Stimulated activated CD8-positive, alpha-beta memory T cell treated with anti-CD3 and anti-CD28 coated beads, Interleukin-15, amount 100 ng/mL, for 1 hour (primary cell): ENCODE data around the gene IFIT3.
"Not testable (repeated sequence)": the region's sequence is repeated elsewhere in the genome, so short reads cannot be mapped to it uniquely, and the experiment has no call there.

Experiments used
- DNase-seq: peaks from one replicate; pipeline ENCODE4 v3.0.0-alpha.2; 2020; ENCODE audit warnings: low read depth

IFIT3 gene

GRCh38 chr10:89336241-89336640 is 8.4 kb downstream of the IFIT3 start:
- no peak for DNase-seq

- no peak for DNase-seq
Observed at GRCh38 chr10:89337484-89337883, 9.7 kb downstream of the IFIT3 start.

GRCh38 chr10:89338713-89339112 is 10.9 kb downstream of the IFIT3 start:
- no peak for DNase-seq

GRCh38 chr10:89339875-89340274 is 12.1 kb downstream of the IFIT3 start:
- DNase-seq, result no peak

GRCh38 chr10:89341649-89342048 is 13.9 kb downstream of the IFIT3 start:
- no peak for DNase-seq

GRCh38 chr10:89342206-89342958 is 14.6 kb downstream of the IFIT3 start:
- no peak for DNase-seq

- DNase-seq, result no peak
Observed at GRCh38 chr10:89343089-89343767, 15.4 kb downstream of the IFIT3 start.

GRCh38 chr10:89344156-89344555 is 16.4 kb downstream of the IFIT3 start:
- DNase-seq, result no peak

GRCh38 chr10:89345367-89346000 is 17.7 kb downstream of the IFIT3 start:
- no peak for DNase-seq

GRCh38 chr10:89346405-89347254 is 18.8 kb downstream of the IFIT3 start:
- DNase-seq, result no peak

- no peak for DNase-seq
Observed at GRCh38 chr10:89347701-89348457, 20.1 kb downstream of the IFIT3 start.

- DNase-seq, result no peak
Observed at GRCh38 chr10:89348481-89348880, 20.7 kb downstream of the IFIT3 start.

- no peak for DNase-seq
Observed at GRCh38 chr10:89348975-89349374, 21.2 kb downstream of the IFIT3 start.

- DNase-seq, result not testable (repeated sequence)
Observed at GRCh38 chr10:89350631-89351315, 23.0 kb downstream of the IFIT3 start.

GRCh38 chr10:89351412-89351779 is 23.6 kb downstream of the IFIT3 start:
- DNase-seq, result no peak

GRCh38 chr10:89351780-89352597 is 24.2 kb downstream of the IFIT3 start:
- DNase-seq, result no peak

- DNase-seq, result no peak
Observed at GRCh38 chr10:89352802-89353201, 25.0 kb downstream of the IFIT3 start.

GRCh38 chr10:89355394-89355931 is 27.7 kb downstream of the IFIT3 start:
- DNase-seq, result no peak

GRCh38 chr10:89357096-89357495 is 29.3 kb downstream of the IFIT3 start:
- no peak for DNase-seq

GRCh38 chr10:89357975-89358374 is 30.2 kb downstream of the IFIT3 start:
- DNase-seq, result no peak
